SU-DHL-6 (cell line): ENCODE measurements around the gene HHATL.

ENCODE experiments used
- H2AFZ ChIP-seq: fragments of 200-600 bp; sonication (generic); 2 replicates; pipeline ENCODE4 v1.6.1; 2014; ENCODE audit warnings: low read depth, mild to moderate bottlenecking, moderate library complexity, mixed read lengths, antibody characterized with exemption, low read length; ENCODE audit not compliant: severe bottlenecking
- H3F3A ChIP-seq: fragments of 200-600 bp; shearing (Covaris generic); 2 replicates; pipeline ENCODE4 v1.6.0; 2016; ENCODE audit warnings: antibody characterized with exemption, mild to moderate bottlenecking; ENCODE audit not compliant: insufficient read depth
- H3K27ac ChIP-seq: fragments of 200-600 bp; sonication (generic); 2 replicates; pipeline ENCODE4 v1.5.1; 2016; ENCODE audit warnings: low read depth, mild to moderate bottlenecking, low read length, moderate library complexity, mixed read lengths
- H3K27me3 ChIP-seq: fragments of 200-600 bp; sonication (generic), shearing (Covaris generic); 2 replicates; pipeline ENCODE4 v1.6.0; 2014; ENCODE audit warnings: mild to moderate bottlenecking, low read length
- H3K36me3 ChIP-seq: fragments of 200-600 bp; sonication (generic); 2 replicates; pipeline ENCODE4 v1.6.1; 2014; ENCODE audit warnings: mild to moderate bottlenecking, low read length, mixed read lengths
- H3K4me2 ChIP-seq: fragments of 300-600, 200-600 bp; shearing (Covaris generic), sonication (generic); 2 replicates; pipeline ENCODE4 v1.6.0; 2014; ENCODE audit warnings: low read length, low read depth, mild to moderate bottlenecking; ENCODE audit not compliant: poor library complexity, severe bottlenecking
- H3K4me3 ChIP-seq: fragments of 200-600 bp; sonication (generic); 2 replicates; pipeline ENCODE4 v1.5.1; 2014; ENCODE audit warnings: antibody characterized with exemption, low read length, mild to moderate bottlenecking, mixed read lengths; ENCODE audit not compliant: insufficient read depth, poor library complexity, severe bottlenecking
- H3K79me2 ChIP-seq: fragments of 200-600 bp; sonication (generic); 2 replicates; pipeline ENCODE4 v1.6.1; 2014; ENCODE audit warnings: mild to moderate bottlenecking, low read length, moderate library complexity; ENCODE audit not compliant: insufficient read depth
- H3K9ac ChIP-seq: fragments of 200-600 bp; sonication (generic); 2 replicates; pipeline ENCODE4 v1.7.0; 2014; ENCODE audit warnings: mild to moderate bottlenecking, low read length
- H3K9me2 ChIP-seq: fragments of 200-600 bp; sonication (generic); replicated peaks from 2 replicates; pipeline ENCODE4 v1.6.1; 2014; ENCODE audit warnings: low read length; ENCODE audit not compliant: insufficient read depth
- H3K9me3 ChIP-seq: fragments of 200-600 bp; sonication (generic); 2 replicates; pipeline ENCODE4 v1.6.1; 2014; ENCODE audit warnings: low read length, mixed read lengths; ENCODE audit not compliant: insufficient read depth
- H4K20me1 ChIP-seq: fragments of 200-600 bp; sonication (generic); 2 replicates; pipeline ENCODE4 v1.6.1; 2014; ENCODE audit warnings: low read depth, mild to moderate bottlenecking, antibody characterized with exemption, low read length, moderate library complexity, mixed read lengths
- EZH2phosphoT487 ChIP-seq: fragments of 200-600 bp; sonication (generic), shearing (Covaris generic); conservative IDR thresholded peaks from 2 replicates; pipeline ENCODE4 v1.6.1; 2018; ENCODE audit warnings: mild to moderate bottlenecking, antibody characterized with exemption, low read length, moderate library complexity, mixed read lengths
- TF ChIP-seq, protein P1 (sequence below): fragments of 200-600 bp; sonication (generic); IDR thresholded peaks from one replicate; pipeline ENCODE4 v1.5.1; 2017; ENCODE audit warnings: antibody characterized with exemption, mild to moderate bottlenecking, low read length, moderate library complexity; ENCODE audit not compliant: insufficient read depth, poor library complexity, severe bottlenecking

Gene HHATL

DNA sequence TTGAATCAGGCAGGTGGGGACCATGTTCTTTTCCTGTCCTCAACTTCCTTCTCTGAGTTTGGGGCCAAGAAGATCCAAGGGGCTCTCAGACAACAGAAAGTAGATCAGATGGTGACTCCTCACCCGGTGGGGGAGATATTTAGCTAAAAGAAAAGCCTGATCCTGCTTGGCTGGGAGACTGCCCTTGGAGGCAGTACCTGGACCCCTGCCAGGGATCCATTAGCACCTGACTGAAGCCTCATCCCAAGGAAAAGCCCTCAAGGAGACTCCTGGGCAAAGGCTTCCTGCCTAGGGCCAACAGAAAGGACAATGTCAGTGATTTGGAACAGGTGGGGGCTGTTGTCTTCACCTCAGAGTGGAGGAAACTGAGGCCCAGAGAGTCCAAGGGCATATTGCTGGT is 33.5 kb upstream of the HHATL start:
- TF ChIP-seq EZH2phosphoT487 = no peak
- TF ChIP-seq, protein P1, sequence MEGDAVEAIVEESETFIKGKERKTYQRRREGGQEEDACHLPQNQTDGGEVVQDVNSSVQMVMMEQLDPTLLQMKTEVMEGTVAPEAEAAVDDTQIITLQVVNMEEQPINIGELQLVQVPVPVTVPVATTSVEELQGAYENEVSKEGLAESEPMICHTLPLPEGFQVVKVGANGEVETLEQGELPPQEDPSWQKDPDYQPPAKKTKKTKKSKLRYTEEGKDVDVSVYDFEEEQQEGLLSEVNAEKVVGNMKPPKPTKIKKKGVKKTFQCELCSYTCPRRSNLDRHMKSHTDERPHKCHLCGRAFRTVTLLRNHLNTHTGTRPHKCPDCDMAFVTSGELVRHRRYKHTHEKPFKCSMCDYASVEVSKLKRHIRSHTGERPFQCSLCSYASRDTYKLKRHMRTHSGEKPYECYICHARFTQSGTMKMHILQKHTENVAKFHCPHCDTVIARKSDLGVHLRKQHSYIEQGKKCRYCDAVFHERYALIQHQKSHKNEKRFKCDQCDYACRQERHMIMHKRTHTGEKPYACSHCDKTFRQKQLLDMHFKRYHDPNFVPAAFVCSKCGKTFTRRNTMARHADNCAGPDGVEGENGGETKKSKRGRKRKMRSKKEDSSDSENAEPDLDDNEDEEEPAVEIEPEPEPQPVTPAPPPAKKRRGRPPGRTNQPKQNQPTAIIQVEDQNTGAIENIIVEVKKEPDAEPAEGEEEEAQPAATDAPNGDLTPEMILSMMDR = no peak

DNA sequence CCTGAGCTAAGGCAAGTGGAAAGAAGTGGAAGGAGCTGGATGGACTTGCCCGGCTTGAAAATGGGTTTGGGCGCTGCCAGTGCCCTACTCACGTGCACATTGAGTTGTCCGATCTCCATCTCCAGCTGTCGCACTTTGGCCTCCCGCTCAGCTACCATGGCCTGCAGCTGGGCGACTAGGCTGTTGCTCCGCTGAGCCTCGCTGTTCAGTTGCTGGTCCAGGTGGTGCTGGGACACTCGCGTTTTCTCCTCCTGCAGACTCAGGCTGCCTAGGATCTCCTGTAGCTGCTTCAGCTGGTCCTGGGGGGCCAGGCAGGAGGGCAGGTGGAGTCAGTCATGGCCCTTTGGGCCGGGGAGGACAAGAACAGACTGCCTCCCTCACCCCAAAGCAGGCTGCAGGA is 33.0 kb upstream of the HHATL start:
- H3K9me2 ChIP-seq = no peaks in the 10 kb centered on the region
- H3K36me3 ChIP-seq = no peaks in the 10 kb centered on the region
- no peak overlapping the region for H2AFZ ChIP-seq
- TF ChIP-seq, protein P1 = no peak
- TF ChIP-seq EZH2phosphoT487 = no peak
- H4K20me1 ChIP-seq = no peaks in the 10 kb centered on the region
- no peak overlapping the region for H3K9ac ChIP-seq
- H3K27ac ChIP-seq = no peak overlapping the region
- H3K27me3 ChIP-seq = no peaks in the 10 kb centered on the region
- no peaks in the 10 kb centered on the region for H3F3A ChIP-seq
- H3K4me3 ChIP-seq = no peak overlapping the region
- no peaks in the 10 kb centered on the region for H3K79me2 ChIP-seq
- no peak overlapping the region for H3K4me2 ChIP-seq
- no peaks in the 10 kb centered on the region for H3K9me3 ChIP-seq

More for the DNA sequence above, 33.5 kb upstream of the HHATL start:
- H2AFZ ChIP-seq = no peak overlapping the region
- H3K79me2 ChIP-seq = no peaks in the 10 kb centered on the region
- H3K9ac ChIP-seq = no peak overlapping the region
- H4K20me1 ChIP-seq = no peaks in the 10 kb centered on the region
- no peak overlapping the region for H3K27ac ChIP-seq
- no peaks in the 10 kb centered on the region for H3K9me3 ChIP-seq
- no peaks in the 10 kb centered on the region for H3K36me3 ChIP-seq
- no peaks in the 10 kb centered on the region for H3K9me2 ChIP-seq
- H3F3A ChIP-seq = no peaks in the 10 kb centered on the region
- no peak overlapping the region for H3K4me3 ChIP-seq
- H3K4me2 ChIP-seq = no peak overlapping the region
- no peaks in the 10 kb centered on the region for H3K27me3 ChIP-seq

DNA sequence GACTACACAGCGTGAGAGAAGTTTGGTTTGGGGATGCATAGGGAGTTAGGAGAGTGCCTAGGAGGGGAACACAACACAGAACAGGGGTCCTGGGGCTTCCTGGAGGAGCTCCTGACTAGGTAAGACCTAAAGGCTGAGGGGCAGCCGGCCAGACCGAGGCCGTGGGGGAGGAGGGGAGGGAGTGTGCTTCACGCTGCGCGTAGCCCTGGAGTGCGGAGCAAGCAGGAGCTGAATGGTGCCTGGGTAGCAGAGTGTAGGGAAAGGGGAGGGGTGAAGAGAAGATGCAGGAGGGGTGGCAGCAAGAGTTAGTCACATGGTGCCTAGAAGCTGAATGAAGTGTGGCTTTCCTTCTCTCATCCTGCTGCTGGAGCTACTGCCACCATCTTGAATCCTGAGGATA is 32.4 kb upstream of the HHATL start:
- Histone ChIP-seq H3K9me3 (no peaks in the 10 kb centered on the region), H3K27ac (no peak overlapping the region), H2AFZ (no peak overlapping the region), H3K79me2 (no peaks in the 10 kb centered on the region), H3K9me2 (no peaks in the 10 kb centered on the region), H3K9ac (no peak overlapping the region), H3K4me3 (no peak overlapping the region), H3F3A (no peaks in the 10 kb centered on the region), H4K20me1 (no peaks in the 10 kb centered on the region), H3K4me2 (no peak overlapping the region), H3K27me3 (no peaks in the 10 kb centered on the region), H3K36me3 (no peaks in the 10 kb centered on the region)
- TF ChIP-seq EZH2phosphoT487 = no peak
- TF ChIP-seq, protein P1 = no peak
